ENCODE data around the gene KCNIP3. TPM values are rescaled to one million over a fixed set of nuclear protein-coding genes. Genes with fewer than 3 reads are reported as not detected.

The KCNIP3 gene
- total and polyA plus RNA-seq, 9 of the 15 experiments (the other 6 are each of a cell fraction or from before 2014, with no cell fraction given) = 0.04 TPM; not detected in 8

DNA sequence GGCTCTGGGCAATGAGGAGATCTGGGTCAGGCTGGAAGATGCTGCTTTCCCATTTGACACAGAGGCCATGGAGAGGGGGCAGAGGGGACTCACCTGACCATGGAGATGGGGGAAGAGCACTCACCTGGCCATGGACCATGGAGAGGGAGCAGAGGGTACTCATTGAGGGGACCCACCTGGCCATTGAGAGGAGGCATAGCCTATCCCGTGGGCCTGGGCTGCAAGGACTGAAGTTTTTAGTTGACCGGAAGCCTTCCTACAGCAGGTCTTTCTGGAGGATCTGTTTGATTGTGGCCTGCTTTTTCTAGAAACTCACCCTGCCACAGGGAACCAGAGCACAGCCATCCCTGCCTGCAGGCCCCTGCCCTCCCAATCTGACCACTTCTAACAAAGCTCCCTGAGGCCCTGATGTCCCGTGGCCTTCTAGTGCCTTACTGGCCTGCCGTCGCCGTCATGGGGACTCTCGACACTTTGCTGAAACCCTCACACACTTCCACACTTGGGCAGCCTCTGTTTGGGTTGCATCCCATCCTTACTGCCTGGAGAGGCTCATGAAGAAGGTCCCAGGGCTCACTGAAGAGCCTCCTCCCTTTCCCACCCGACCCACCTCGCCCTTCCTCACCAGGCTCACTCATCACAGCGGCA is 28.0 kb upstream of the KCNIP3 start:
- H2AFZ ChIP-seq (ENCODE audit: low read depth, low read length) = no peak overlapping the region
- no peaks in the 10 kb centered on the region; a peak in 1 of 5 replicates for H3K4me1 ChIP-seq (replicated peaks in 1 of 2; ENCODE audit: control insufficient read depth in 2 of 2, insufficient read depth in 2 of 2, low read length in 2 of 2)
- H3K9me1 ChIP-seq (ENCODE audit: control insufficient read depth, insufficient read depth, low read length) = no peaks in the 10 kb centered on the region
- peaks cover 0 to 46% of the 10 kb centered on the region in 2 experiments; a peak in 3 of 5 replicates for H3K27me3 ChIP-seq (ENCODE audit: control insufficient read depth in 2 of 2, insufficient read depth in 2 of 2, low read length in 2 of 2)
- H3K27ac ChIP-seq (ENCODE audit: extremely low read depth, low read depth, low read length) = no peak overlapping the region
- ChIA-PET POLR2A (interaction anchor here (0.7 kb wide), 1 partner anchor 60 kb away, joined by 3 read pairs; no protein-coding TSS in a partner anchor), CTCF (ENCODE audit: low intra/inter-chr PET ratio) (no interaction called here)
- H3K79me2 ChIP-seq (ENCODE audit: control insufficient read depth, insufficient read depth, low read length) = no peaks in the 10 kb centered on the region
- no TSS peak for BruUV-seq (replicated peaks)
- ATAC-seq (no peak), DNase-seq (ENCODE audit: extremely low read depth in 1 of 4, low spot score in 3 of 4) (no peak), FAIRE-seq (no peak)
- H3K36me3 ChIP-seq (ENCODE audit: control insufficient read depth, insufficient read depth, low read length) = no peaks in the 10 kb centered on the region
- intact Hi-C loops (cut with micrococcal nuclease) = no loop called here
- H3K9ac ChIP-seq (ENCODE audit: insufficient read depth in 1 of 2, low read depth in 2 of 2, low read length in 2 of 2) = no peak overlapping the region
- H3K9me3 ChIP-seq (replicated peaks; ENCODE audit: control insufficient read depth, insufficient read depth, low read depth, low read length) = no peaks in the 10 kb centered on the region
- no peaks in the 10 kb centered on the region; the same call in 1 of the 2 replicates for H4K20me1 ChIP-seq (replicated peaks; ENCODE audit: control insufficient read depth, insufficient read depth, low read length)
- H3K4me2 ChIP-seq (ENCODE audit: insufficient read depth, low read length) = no peak overlapping the region
- in situ Hi-C loops (cut with MboI) = no loop called here
- no peak for TF ChIP-seq ZNF778 (CRISPR knock-in tag; IDR thresholded peaks at IDR 0.05)
- TF ChIP-seq LEF1 (IDR thresholded peaks at IDR 0.05) = no peak
- no peak for TF ChIP-seq KAT7 (CRISPR knock-in tag; IDR thresholded peaks at IDR 0.05; ENCODE audit: borderline replicate concordance)
- TF ChIP-seq ZNF785 (CRISPR knock-in tag; IDR thresholded peaks at IDR 0.05) = no peak
- TF ChIP-seq USF1 (CRISPR knock-in tag; IDR thresholded peaks at IDR 0.05) = no peak
- no peak for TF ChIP-seq TARDBP (IDR thresholded peaks at IDR 0.05)
- TF ChIP-seq ZNF584 (CRISPR knock-in tag; IDR thresholded peaks at IDR 0.05; ENCODE audit: low read depth) = no peak
- TF ChIP-seq NR2C1 (IDR thresholded peaks at IDR 0.05) = no peak
- no peak for TF ChIP-seq NR2C1 (tag; IDR thresholded peaks at IDR 0.05)
- no peak for TF ChIP-seq BRF2 (IDR thresholded peaks at IDR 0.05; ENCODE audit: borderline replicate concordance, insufficient read depth, insufficient read length)
- TF ChIP-seq ZNF695 (CRISPR knock-in tag; IDR thresholded peaks at IDR 0.05) = no peak
- no peak for TF ChIP-seq C11orf30 (IDR thresholded peaks at IDR 0.05; ENCODE audit: low read depth)
- TF ChIP-seq, protein P1, sequence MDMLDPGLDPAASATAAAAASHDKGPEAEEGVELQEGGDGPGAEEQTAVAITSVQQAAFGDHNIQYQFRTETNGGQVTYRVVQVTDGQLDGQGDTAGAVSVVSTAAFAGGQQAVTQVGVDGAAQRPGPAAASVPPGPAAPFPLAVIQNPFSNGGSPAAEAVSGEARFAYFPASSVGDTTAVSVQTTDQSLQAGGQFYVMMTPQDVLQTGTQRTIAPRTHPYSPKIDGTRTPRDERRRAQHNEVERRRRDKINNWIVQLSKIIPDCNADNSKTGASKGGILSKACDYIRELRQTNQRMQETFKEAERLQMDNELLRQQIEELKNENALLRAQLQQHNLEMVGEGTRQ (CRISPR knock-in tag; IDR thresholded peaks at IDR 0.05) = no peak
- no peak for TF ChIP-seq ZNF274 (IDR thresholded peaks at IDR 0.05; ENCODE audit: borderline replicate concordance, low read depth, low read length)
- TF ChIP-seq, protein P2, sequence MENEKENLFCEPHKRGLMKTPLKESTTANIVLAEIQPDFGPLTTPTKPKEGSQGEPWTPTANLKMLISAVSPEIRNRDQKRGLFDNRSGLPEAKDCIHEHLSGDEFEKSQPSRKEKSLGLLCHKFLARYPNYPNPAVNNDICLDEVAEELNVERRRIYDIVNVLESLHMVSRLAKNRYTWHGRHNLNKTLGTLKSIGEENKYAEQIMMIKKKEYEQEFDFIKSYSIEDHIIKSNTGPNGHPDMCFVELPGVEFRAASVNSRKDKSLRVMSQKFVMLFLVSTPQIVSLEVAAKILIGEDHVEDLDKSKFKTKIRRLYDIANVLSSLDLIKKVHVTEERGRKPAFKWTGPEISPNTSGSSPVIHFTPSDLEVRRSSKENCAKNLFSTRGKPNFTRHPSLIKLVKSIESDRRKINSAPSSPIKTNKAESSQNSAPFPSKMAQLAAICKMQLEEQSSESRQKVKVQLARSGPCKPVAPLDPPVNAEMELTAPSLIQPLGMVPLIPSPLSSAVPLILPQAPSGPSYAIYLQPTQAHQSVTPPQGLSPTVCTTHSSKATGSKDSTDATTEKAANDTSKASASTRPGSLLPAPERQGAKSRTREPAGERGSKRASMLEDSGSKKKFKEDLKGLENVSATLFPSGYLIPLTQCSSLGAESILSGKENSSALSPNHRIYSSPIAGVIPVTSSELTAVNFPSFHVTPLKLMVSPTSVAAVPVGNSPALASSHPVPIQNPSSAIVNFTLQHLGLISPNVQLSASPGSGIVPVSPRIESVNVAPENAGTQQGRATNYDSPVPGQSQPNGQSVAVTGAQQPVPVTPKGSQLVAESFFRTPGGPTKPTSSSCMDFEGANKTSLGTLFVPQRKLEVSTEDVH (IDR thresholded peaks at IDR 0.05; ENCODE audit: low read depth, partially characterized antibody) = no peak
- H3K4me3 ChIP-seq = no peak overlapping the region
- WGBS (ENCODE audit: insufficient coverage, low coverage, missing lambda C conversion rate) = 3% methylated on average over 10 of the region's 10 CpGs

Measured in K562 (cell line).